Uterus (tissue), 2 donors: Measurements from ENCODE around the gene DNAJC27.

Experiments
- CTCF ChIP-seq, 4 experiments: fragments of 200-600 bp in 2 of 4; fragments of 450-650 bp in 2 of 4; sonication (generic) in 2 of 4; IDR thresholded peaks; one replicate each; pipeline ENCODE4 v1.5.1; 2016 to 2019; ENCODE audit warnings: antibody characterized with exemption in 4 of 4, mild to moderate bottlenecking in 2 of 4, moderate library complexity in 1 of 4
- POLR2A ChIP-seq, 2 donors: fragments of 450-650 bp; IDR thresholded peaks; one replicate each; pipeline ENCODE4 v1.6.1; 2016; ENCODE audit warnings: antibody characterized with exemption in 2 of 2, mild to moderate bottlenecking in 1 of 2, moderate library complexity in 1 of 2

- no peak for TF ChIP-seq CTCF (IDR thresholded peaks at IDR 0.05)
- no peak for TF ChIP-seq POLR2A (IDR thresholded peaks at IDR 0.05)
These were observed 14.5 kb downstream of the DNAJC27 start for GRCh38 chr2:24957221-24957620.
